ENCODE measurements around the gene JUN. TPM values are rescaled to one million over a fixed set of nuclear protein-coding genes. Genes with fewer than 3 reads are reported as not detected.

JUN gene
- total RNA-seq, 6 donors from 2014 or later: 142 to 400 (median 236) TPM

DNA sequence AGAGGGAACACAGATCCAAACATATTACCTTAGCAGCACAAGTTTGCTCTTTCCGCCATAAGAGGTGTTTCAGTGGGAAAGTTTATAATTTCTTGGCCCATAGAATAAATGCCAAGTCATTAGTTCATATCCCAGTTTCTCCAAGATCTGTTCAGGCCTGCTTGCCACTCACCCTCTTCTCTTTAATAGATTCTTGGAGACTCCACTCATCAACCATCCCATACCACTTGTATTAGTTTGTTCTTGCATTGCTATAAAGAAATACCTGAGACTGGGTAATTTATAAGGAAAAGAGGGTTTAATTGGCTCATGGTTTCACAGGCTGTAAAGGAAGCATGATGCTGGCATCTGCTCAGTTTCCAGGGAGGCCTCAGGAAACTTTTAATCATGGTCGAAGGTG, 49.2 kb downstream of the JUN start:
- Histone ChIP-seq H3K9me3 (no peaks in the 10 kb centered on the region), H3K4me3 (no peak overlapping the region), H3K27ac (no peak overlapping the region), H3K4me1 (peaks cover 3 to 6% (median 4%) of the 10 kb centered on the region in 4 donors), H3K36me3 (no peaks in the 10 kb centered on the region), H3K27me3 (no peaks in the 10 kb centered on the region)
- ATAC-seq (ENCODE audit: low FRiP score in 2 of 2) (no peak), DNase-seq (no peak)
- WGBS, 2 donors: 85 to 89% methylated on average over 2 of the region's 2 CpGs
- TF ChIP-seq, protein P1, sequence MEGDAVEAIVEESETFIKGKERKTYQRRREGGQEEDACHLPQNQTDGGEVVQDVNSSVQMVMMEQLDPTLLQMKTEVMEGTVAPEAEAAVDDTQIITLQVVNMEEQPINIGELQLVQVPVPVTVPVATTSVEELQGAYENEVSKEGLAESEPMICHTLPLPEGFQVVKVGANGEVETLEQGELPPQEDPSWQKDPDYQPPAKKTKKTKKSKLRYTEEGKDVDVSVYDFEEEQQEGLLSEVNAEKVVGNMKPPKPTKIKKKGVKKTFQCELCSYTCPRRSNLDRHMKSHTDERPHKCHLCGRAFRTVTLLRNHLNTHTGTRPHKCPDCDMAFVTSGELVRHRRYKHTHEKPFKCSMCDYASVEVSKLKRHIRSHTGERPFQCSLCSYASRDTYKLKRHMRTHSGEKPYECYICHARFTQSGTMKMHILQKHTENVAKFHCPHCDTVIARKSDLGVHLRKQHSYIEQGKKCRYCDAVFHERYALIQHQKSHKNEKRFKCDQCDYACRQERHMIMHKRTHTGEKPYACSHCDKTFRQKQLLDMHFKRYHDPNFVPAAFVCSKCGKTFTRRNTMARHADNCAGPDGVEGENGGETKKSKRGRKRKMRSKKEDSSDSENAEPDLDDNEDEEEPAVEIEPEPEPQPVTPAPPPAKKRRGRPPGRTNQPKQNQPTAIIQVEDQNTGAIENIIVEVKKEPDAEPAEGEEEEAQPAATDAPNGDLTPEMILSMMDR (IDR thresholded peaks at IDR 0.05): no peak
- TF ChIP-seq EP300 (IDR thresholded peaks at IDR 0.05): no peak
- no peak for TF ChIP-seq POLR2AphosphoS5 (IDR thresholded peaks at IDR 0.05)
- TF ChIP-seq POLR2A (IDR thresholded peaks at IDR 0.05): no peak

DNA sequence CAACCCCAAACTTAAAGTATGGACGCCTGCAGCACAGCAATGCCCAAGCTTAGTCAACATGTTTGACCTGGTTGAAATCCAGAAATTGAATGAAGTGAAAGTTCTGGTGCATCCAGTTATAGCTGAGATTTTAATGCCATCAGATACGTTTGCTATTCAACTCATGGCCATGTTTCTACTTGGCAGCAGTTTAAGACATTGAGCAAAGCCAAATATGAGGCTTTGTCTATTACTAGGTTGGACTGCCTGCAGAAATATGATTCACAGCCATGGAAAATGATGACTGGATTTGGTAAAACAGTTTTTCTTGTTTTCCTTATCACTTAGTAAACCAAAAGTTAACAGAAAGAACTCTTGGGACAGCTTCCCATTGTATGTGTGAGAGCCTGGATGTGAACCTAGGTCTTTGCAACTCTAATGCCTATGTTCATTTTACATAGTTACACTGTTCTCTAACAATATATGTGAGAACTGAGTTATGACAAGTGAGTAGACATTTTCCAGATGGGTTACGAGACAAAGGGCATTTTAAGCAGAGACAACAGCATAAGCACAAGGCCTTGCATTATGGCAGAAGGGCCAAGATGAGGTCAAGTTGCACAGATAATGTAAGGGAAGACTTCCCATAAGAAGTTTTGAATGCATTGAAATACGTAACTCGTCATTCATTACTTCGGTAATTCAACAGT, 51.6 kb downstream of the JUN start:
- Histone ChIP-seq H3K36me3 (no peaks in the 10 kb centered on the region), H3K27ac (no peak overlapping the region), H3K4me3 (no peak overlapping the region), H3K9me3 (no peaks in the 10 kb centered on the region), H3K27me3 (no peaks in the 10 kb centered on the region), H3K4me1 (no peaks in the 10 kb centered on the region)
- WGBS, 2 donors: 85 to 89% methylated on average over 6 of the region's 6 CpGs
- no peak for DNase-seq
- no peak for TF ChIP-seq EP300 (IDR thresholded peaks at IDR 0.05)
- no peak for ATAC-seq (ENCODE audit: low FRiP score in 2 of 2)

Other genes starting within 250 kb of the JUN start
- 10 to 100 TPM in 5 of 6 donors, 1 to 10 TPM in 1; 4.7 to 35.9 (median 20.7) TPM for gene OMA1, start 237.3 kb downstream of the JUN start, total RNA-seq
- 100 to 1,000 TPM in 5 of 6 donors, 10 to 100 TPM in 1; 41.9 to 387 (median 161) TPM for gene TACSTD2, start 206.8 kb downstream of the JUN start, total RNA-seq
- 10 to 100 TPM; 20.5 to 79.0 (median 27.6) TPM for gene MYSM1, start 84.0 kb downstream of the JUN start, total RNA-seq